B cell (primary cell): ENCODE results near the gene SLC6A12. TPM values are rescaled to one million over a fixed set of nuclear protein-coding genes. Genes with fewer than 3 reads are reported as not detected.

Source experiments
- ATAC-seq: fragments of 200-7000 bp; cut with Tn5 transposase; one replicate; pipeline ENCODE4 v1.10.0; 2021; ENCODE audit warnings: low read depth, mild to moderate bottlenecking, moderate number of reproducible peaks, moderate library complexity
- CTCF ChIA-PET: fragments of 350-600 bp; sonication (Branson Sonifier 250); formaldehyde crosslinking; loops from one replicate; lab custom pipeline; 2021; ENCODE audit warnings: antibody characterized with exemption, inconsistent platforms; lab: Charles Lee
- POLR2A ChIA-PET: fragments of 350-600 bp; sonication (Branson Sonifier 250); formaldehyde crosslinking; loops from one replicate; lab custom pipeline; 2021; ENCODE audit warnings: antibody characterized with exemption; lab: Charles Lee
- DNase-seq: peaks from one replicate; pipeline ENCODE4 v3.0.0; 2013
- H2AFZ ChIP-seq: 2 replicates; pipeline ENCODE4 v1.6.1; 2012; ENCODE audit warnings: mild to moderate bottlenecking, low read depth, low read length; ENCODE audit not compliant: insufficient read depth, poor library complexity, severe bottlenecking
- H3K27ac ChIP-seq, 2 donors: 1 replicate in 1 of 2; 2 replicates in 1 of 2; pipeline ENCODE4 v1.5.1; 2012 to 2013; ENCODE audit warnings: low read length in 2 of 2, mild to moderate bottlenecking in 2 of 2, moderate library complexity in 1 of 2
- H3K27me3 ChIP-seq, 4 experiments: fragments of 200-600 bp in 1 of 4; sonication (generic) in 1 of 4; replicated peaks in 1 of 4; 1 replicate in 2 of 4; 2 replicates in 2 of 4; pipeline versions ENCODE4 v1.6.1 to v1.7.0; 2013 to 2016; ENCODE audit warnings: low read length in 3 of 4, mild to moderate bottlenecking in 2 of 4, mixed read lengths in 1 of 4, moderate library complexity in 1 of 4; ENCODE audit not compliant: insufficient read depth in 4 of 4, control insufficient read depth in 3 of 4; ENCODE audit errors: control extremely low read depth in 1 of 4
- H3K36me3 ChIP-seq, 2 experiments: replicated peaks in 1 of 2; 1 replicate in 1 of 2; 2 replicates in 1 of 2; pipeline versions ENCODE4 v1.6.1 to v1.7.1; 2013; ENCODE audit warnings: low read length in 1 of 2; ENCODE audit not compliant: insufficient read depth in 2 of 2, control insufficient read depth in 1 of 2; ENCODE audit errors: control extremely low read depth in 1 of 2, extremely low read depth in 1 of 2
- H3K4me1 ChIP-seq, 2 donors: fragments of 200-600 bp in 1 of 2; sonication (generic) in 1 of 2; 1 replicate in 1 of 2; 2 replicates in 1 of 2; pipeline versions ENCODE4 v1.5.1 to v1.6.1; 2013 to 2017; ENCODE audit warnings: low read length in 2 of 2; ENCODE audit not compliant: control insufficient read depth in 2 of 2, insufficient read depth in 2 of 2
- H3K4me2 ChIP-seq: replicated peaks from 2 replicates; pipeline ENCODE3; 2012; ENCODE audit warnings: mild to moderate bottlenecking, low read depth, low read length; ENCODE audit not compliant: poor library complexity, severe bottlenecking
- H3K4me3 ChIP-seq, 5 experiments: fragments of 200-600 bp in 1 of 5; sonication (generic) in 1 of 5; 1 replicate in 3 of 5; 2 replicates in 2 of 5; pipeline versions ENCODE4 v1.5.1 to v1.7.0; 2011 to 2016; ENCODE audit warnings: low read length in 4 of 5, mild to moderate bottlenecking in 4 of 5, low read depth in 2 of 5, control low read depth in 1 of 5, moderate library complexity in 1 of 5; ENCODE audit not compliant: insufficient read depth in 1 of 5; ENCODE audit errors: control extremely low read depth in 1 of 5, extremely low read depth in 1 of 5
- H3K79me2 ChIP-seq: fragments of 200-600 bp; sonication (generic); one replicate; pipeline ENCODE4 v1.6.0; 2016; ENCODE audit warnings: low read length; ENCODE audit not compliant: control insufficient read depth, insufficient read depth
- H3K9ac ChIP-seq: fragments of 200-600 bp; sonication (generic); 2 replicates; pipeline ENCODE4 v1.6.1; 2017; ENCODE audit warnings: mild to moderate bottlenecking, low read length, moderate library complexity
- H3K9me3 ChIP-seq, 3 donors: one replicate each; pipeline versions ENCODE4 v1.6.1 to v1.7.1; 2013; ENCODE audit warnings: low read length in 2 of 3; ENCODE audit not compliant: control insufficient read depth in 2 of 3, insufficient read depth in 1 of 3; ENCODE audit errors: control extremely low read depth in 1 of 3
- H4K20me1 ChIP-seq: 2 replicates; pipeline ENCODE4 v1.6.0; 2012; ENCODE audit warnings: mild to moderate bottlenecking, low read length; ENCODE audit not compliant: insufficient read depth, control insufficient read depth, poor library complexity, severe bottlenecking
- H3K27ac Mint-ChIP-seq: one replicate; pipeline ENCODE4 v1.8.0; 2021; ENCODE audit warnings: mixed read lengths
- H3K27me3 Mint-ChIP-seq: one replicate; pipeline ENCODE4 v1.8.0; 2021; ENCODE audit warnings: mixed read lengths
- H3K4me1 Mint-ChIP-seq: one replicate; pipeline ENCODE4 v1.8.0; 2021; ENCODE audit warnings: mixed read lengths
- H3K4me3 Mint-ChIP-seq: one replicate; pipeline ENCODE4 v1.8.0; 2021; ENCODE audit warnings: mixed read lengths
- H3K9me3 Mint-ChIP-seq: one replicate; pipeline ENCODE4 v1.8.0; 2022; ENCODE audit warnings: mixed read lengths; ENCODE audit not compliant: insufficient read depth
- CTCF ChIP-seq: fragments of 200-600 bp; IDR thresholded peaks from one replicate; pipeline ENCODE4 v1.8.0; 2022; ENCODE audit warnings: antibody characterized with exemption, mild to moderate bottlenecking
- EZH2 ChIP-seq: IDR thresholded peaks from 2 replicates; pipeline ENCODE4 v1.6.1; 2012; ENCODE audit warnings: borderline replicate concordance, low read depth, mild to moderate bottlenecking, moderate library complexity, low read length; ENCODE audit not compliant: insufficient read depth, poor library complexity, severe bottlenecking
- WGBS: methylation state at CpG from one replicate; pipeline ENCODE4 v1.1.5; 2013; ENCODE audit warnings: missing lambda C conversion rate; ENCODE audit not compliant: insufficient coverage; 5-methylcytosine and 5-hydroxymethylcytosine counted together
- intact Hi-C: fragments of 100-400 bp; cut with micrococcal nuclease; formaldehyde crosslinking; loops from one replicate; pipeline ENCODE4 v1.10.0; 2022
- polyA plus RNA-seq: library from polyadenylated mRNA; depleted of rRNA; stranded (reverse); fragments of >200 nt; gene quantifications from 2 replicates; pipeline ENCODE4 v1.2.3, GENCODE V29; 2012
- total RNA-seq, 2 donors: library from RNA; stranded (reverse); fragments of 120-200 nt in 1 of 2; gene quantifications; 1 replicate in 1 of 2; 2 replicates in 1 of 2; pipeline versions ENCODE4 v1.2.3 to v1.2.4, GENCODE V29; 2013 to 2022

Gene SLC6A12
- total and polyA plus RNA-seq, 2 donors (not counting 1 experiment from before 2014, with no cell fraction given), result 0.06 TPM; not detected in 1

- no peaks in the 10 kb centered on the region for H4K20me1 ChIP-seq
- no peak overlapping the region for H3K4me3 ChIP-seq
- no peak for DNase-seq
- H3K27ac ChIP-seq, result no peak overlapping the region
- no peaks in the 10 kb centered on the region for H3K27me3 ChIP-seq
- no peaks in the 10 kb centered on the region for H3K36me3 ChIP-seq
- H3K9me3 ChIP-seq, result no peaks in the 10 kb centered on the region
- Mint-ChIP-seq H3K27ac (no peak overlapping the region), H3K27me3 (peaks cover 27% of the 10 kb centered on the region), H3K4me1 (no peaks in the 10 kb centered on the region), H3K4me3 (no peak overlapping the region), H3K9me3 (no peaks in the 10 kb centered on the region)
- ChIA-PET POLR2A (no interaction called here), CTCF (no interaction called here)
- H3K4me1 ChIP-seq, result no peaks in the 10 kb centered on the region
- no peak for ATAC-seq
- H3K9ac ChIP-seq, result no peak overlapping the region
- intact Hi-C loops, result no loop called here
- TF ChIP-seq CTCF (no peak), EZH2 (no peak)
- WGBS, result 81% methylated on average over 20 of the region's 26 CpGs
- no peak overlapping the region for H3K4me2 ChIP-seq
- H3K79me2 ChIP-seq, result no peaks in the 10 kb centered on the region
- H2AFZ ChIP-seq, result no peak overlapping the region
These were observed 15.7 kb upstream of the SLC6A12 start for GRCh38 chr12:229441-230191.

- DNase-seq (no peak), ATAC-seq (no peak)
- Mint-ChIP-seq H3K27ac (no peak overlapping the region), H3K4me3 (no peak overlapping the region), H3K9me3 (no peaks in the 10 kb centered on the region), H3K27me3 (peaks cover 27% of the 10 kb centered on the region), H3K4me1 (no peaks in the 10 kb centered on the region)
- TF ChIP-seq EZH2, result no peak
- TF ChIP-seq CTCF, result no peak
- no peak overlapping the region for H3K27ac ChIP-seq
- no peaks in the 10 kb centered on the region for H3K36me3 ChIP-seq
- H3K4me2 ChIP-seq, result no peak overlapping the region
- H3K79me2 ChIP-seq, result no peaks in the 10 kb centered on the region
- H3K4me1 ChIP-seq, result no peaks in the 10 kb centered on the region
- no peak overlapping the region for H3K4me3 ChIP-seq
- ChIA-PET POLR2A (no interaction called here), CTCF (no interaction called here)
- no peaks in the 10 kb centered on the region for H3K9me3 ChIP-seq
- H3K9ac ChIP-seq, result no peak overlapping the region
- no peak overlapping the region for H2AFZ ChIP-seq
- H3K27me3 ChIP-seq, result no peaks in the 10 kb centered on the region
- intact Hi-C loops, result no loop called here
- WGBS, result 84% methylated on average over 3 of the region's 3 CpGs
- H4K20me1 ChIP-seq, result no peaks in the 10 kb centered on the region
These were observed 14.9 kb upstream of the SLC6A12 start for GRCh38 chr12:228846-229200.
